Measurements from ENCODE around the gene TMEM89.

- TF ChIP-seq CTCF (IDR thresholded peaks at IDR 0.05) (no peak), POLR2A (IDR thresholded peaks at IDR 0.05) (no peak), POLR2AphosphoS5 (IDR thresholded peaks at IDR 0.05) (no peak)
Measured at GRCh38 chr3:48614044-48614443, 7.5 kb downstream of the TMEM89 start.
